ENCODE results near the gene GEMIN5.
"Not testable (repeated sequence)": the region's sequence is repeated elsewhere in the genome, so short reads cannot be mapped to it uniquely, and the experiment has no call there.

The GEMIN5 gene

GRCh38 chr5:154947778-154948177, 9.8 kb upstream of the GEMIN5 start:
- H3K27ac ChIP-seq: no peak overlapping the region
- no peak overlapping the region for H3K4me3 ChIP-seq

- Histone ChIP-seq H3K27ac (no peak overlapping the region), H3K4me3 (no peak overlapping the region)
Measured at GRCh38 chr5:154945695-154946301, 7.8 kb upstream of the GEMIN5 start.

GRCh38 chr5:154944716-154945115, 6.7 kb upstream of the GEMIN5 start:
- H3K27ac ChIP-seq: no peak overlapping the region

GRCh38 chr5:154943527-154943926, 5.5 kb upstream of the GEMIN5 start:
- Histone ChIP-seq H3K4me3 (no peak overlapping the region), H3K27ac (no peak overlapping the region)

More at GRCh38 chr5:154944716-154945115, 6.7 kb upstream of the GEMIN5 start:
- H3K4me3 ChIP-seq: no peak overlapping the region

GRCh38 chr5:154940772-154941620, 3.0 kb upstream of the GEMIN5 start, which contains the start of gene MRPL22:
Gene MRPL22 (plus strand): TSS chr5:154941073. CDS start chr5:154941111, 38 bp downstream.
- Histone ChIP-seq H3K27ac (peak within 1 kb of the TSS; percentile 14 to 94 (median 81)), H3K4me3 (peak within 1 kb of the TSS; percentile 46 to 77 (median 65))

- Histone ChIP-seq H3K4me3 (peak overlapping the region; percentile 46 to 77 (median 65)), H3K27ac (peak overlapping the region in 19 of 21 experiments; percentile 40 to 94 (median 82))
Measured at GRCh38 chr5:154940375-154940771, 2.4 kb upstream of the GEMIN5 start.

GRCh38 chr5:154939387-154939786, 1.4 kb upstream of the GEMIN5 start:
- not testable (repeated sequence) for H3K27ac ChIP-seq

GRCh38 chr5:154937186-154937717, 759 bp downstream of the GEMIN5 start:
- peak overlapping the region; percentile 71 to 96 (median 84) for H3K4me3 ChIP-seq
- H3K27ac ChIP-seq: peak overlapping the region in 20 of 21 experiments; percentile 10 to 86 (median 74)

More at GRCh38 chr5:154939387-154939786, 1.4 kb upstream of the GEMIN5 start:
- H3K4me3 ChIP-seq: not testable (repeated sequence)

GRCh38 chr5:154934881-154935280, 3.1 kb downstream of the GEMIN5 start:
- Histone ChIP-seq H3K27ac (no peak overlapping the region), H3K4me3 (no peak overlapping the region)

- H3K27ac ChIP-seq: no peak overlapping the region
Measured at GRCh38 chr5:154933537-154933936, 4.5 kb downstream of the GEMIN5 start.

GRCh38 chr5:154923441-154924430, 14.3 kb downstream of the GEMIN5 start:
- no peak overlapping the region for H3K27ac ChIP-seq
- no peak overlapping the region for H3K4me3 ChIP-seq

More at GRCh38 chr5:154933537-154933936, 4.5 kb downstream of the GEMIN5 start:
- no peak overlapping the region for H3K4me3 ChIP-seq

- no peak overlapping the region for H3K4me3 ChIP-seq
- H3K27ac ChIP-seq: no peak overlapping the region
Measured at GRCh38 chr5:154917757-154918156, 20.3 kb downstream of the GEMIN5 start.

- Histone ChIP-seq H3K27ac (no peak overlapping the region), H3K4me3 (no peak overlapping the region)
Measured at GRCh38 chr5:154916874-154917273, 21.1 kb downstream of the GEMIN5 start.

GRCh38 chr5:154905601-154906000, 32.4 kb downstream of the GEMIN5 start:
- H3K27ac ChIP-seq, H3K4me3 ChIP-seq: not testable (repeated sequence)

- Histone ChIP-seq H3K27ac (peak overlapping the region in 2 of 21 experiments; percentile 13 to 71), H3K4me3 (no peak overlapping the region)
Measured at GRCh38 chr5:154901913-154902312, 36.1 kb downstream of the GEMIN5 start.

- Histone ChIP-seq H3K27ac (peak overlapping the region in 4 of 21 experiments; percentile 35 to 73 (median 67)), H3K4me3 (no peak overlapping the region)
Measured at GRCh38 chr5:154901276-154901675, 36.7 kb downstream of the GEMIN5 start.

- Histone ChIP-seq H3K27ac (peak overlapping the region in 9 of 21 experiments; percentile 15 to 73 (median 35)), H3K4me3 (no peak overlapping the region)
Measured at GRCh38 chr5:154900066-154900465, 37.9 kb downstream of the GEMIN5 start.

- Histone ChIP-seq H3K27ac (peak overlapping the region in 9 of 21 experiments; percentile 18 to 71 (median 43)), H3K4me3 (no peak overlapping the region)
Measured at GRCh38 chr5:154899151-154899816, 38.7 kb downstream of the GEMIN5 start.

GRCh38 chr5:154898210-154898609, 39.8 kb downstream of the GEMIN5 start:
- H3K4me3 ChIP-seq: no peak overlapping the region
- peak overlapping the region in 2 of 21 experiments; percentile 28 to 59 for H3K27ac ChIP-seq
